ENCODE measurements around the gene KHDC3L.

The KHDC3L gene

DNA sequence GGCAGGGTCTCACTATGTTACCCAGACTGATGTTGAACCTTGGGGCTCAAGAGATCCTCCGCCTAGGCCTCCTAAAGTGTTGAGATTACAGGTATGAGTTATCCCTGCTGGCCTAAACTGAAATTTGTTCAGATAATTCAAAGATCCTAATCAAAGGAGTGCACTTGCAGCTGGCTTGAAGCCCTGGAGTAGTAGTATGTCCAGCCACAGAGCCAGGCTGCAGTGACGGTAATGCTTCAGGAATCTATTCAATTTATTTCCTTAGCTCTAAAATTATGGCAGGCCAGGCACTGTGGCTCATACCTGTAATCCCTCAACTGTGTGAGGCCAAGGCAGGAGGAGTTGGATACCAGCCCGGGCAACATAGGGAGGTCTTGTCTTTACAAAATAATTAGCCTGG, 30.8 kb downstream of the KHDC3L start:
- Histone ChIP-seq H3K27ac (ENCODE audit: low read length) (no peak overlapping the region), H2AFZ (ENCODE audit: low read length) (no peak overlapping the region), H3K27me3 (replicated peaks; ENCODE audit: insufficient read depth, low read length) (no peaks in the 10 kb centered on the region), H3K4me3 (ENCODE audit: low read length) (no peak overlapping the region), H3K36me3 (replicated peaks; ENCODE audit: insufficient read depth, low read length) (no peaks in the 10 kb centered on the region), H3K9ac (ENCODE audit: low read length) (no peak overlapping the region), H4K20me1 (ENCODE audit: insufficient read depth, low read length) (no peaks in the 10 kb centered on the region), H3K4me1 (ENCODE audit: low read length) (peaks cover 23% of the 10 kb centered on the region), H3F3A (ENCODE audit: insufficient read depth, low read length) (peaks cover 12% of the 10 kb centered on the region), H3K79me2 (ENCODE audit: low read length) (no peaks in the 10 kb centered on the region), H3K9me3 (replicated peaks; ENCODE audit: insufficient read depth, low read length) (no peaks in the 10 kb centered on the region), H3K9me2 (replicated peaks; ENCODE audit: insufficient read depth, low read length) (no peaks in the 10 kb centered on the region), H3K4me2 (ENCODE audit: low read depth, low read length) (no peak overlapping the region)
- DNase-seq: no peak
- TF ChIP-seq EZH2phosphoT487 (IDR thresholded peaks at IDR 0.05; ENCODE audit: low read length): no peak
- TF ChIP-seq, protein P1, sequence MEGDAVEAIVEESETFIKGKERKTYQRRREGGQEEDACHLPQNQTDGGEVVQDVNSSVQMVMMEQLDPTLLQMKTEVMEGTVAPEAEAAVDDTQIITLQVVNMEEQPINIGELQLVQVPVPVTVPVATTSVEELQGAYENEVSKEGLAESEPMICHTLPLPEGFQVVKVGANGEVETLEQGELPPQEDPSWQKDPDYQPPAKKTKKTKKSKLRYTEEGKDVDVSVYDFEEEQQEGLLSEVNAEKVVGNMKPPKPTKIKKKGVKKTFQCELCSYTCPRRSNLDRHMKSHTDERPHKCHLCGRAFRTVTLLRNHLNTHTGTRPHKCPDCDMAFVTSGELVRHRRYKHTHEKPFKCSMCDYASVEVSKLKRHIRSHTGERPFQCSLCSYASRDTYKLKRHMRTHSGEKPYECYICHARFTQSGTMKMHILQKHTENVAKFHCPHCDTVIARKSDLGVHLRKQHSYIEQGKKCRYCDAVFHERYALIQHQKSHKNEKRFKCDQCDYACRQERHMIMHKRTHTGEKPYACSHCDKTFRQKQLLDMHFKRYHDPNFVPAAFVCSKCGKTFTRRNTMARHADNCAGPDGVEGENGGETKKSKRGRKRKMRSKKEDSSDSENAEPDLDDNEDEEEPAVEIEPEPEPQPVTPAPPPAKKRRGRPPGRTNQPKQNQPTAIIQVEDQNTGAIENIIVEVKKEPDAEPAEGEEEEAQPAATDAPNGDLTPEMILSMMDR (IDR thresholded peaks at IDR 0.05; ENCODE audit: low read length): no peak
- TF ChIP-seq EZH2 (optimal IDR thresholded peaks at IDR 0.05; ENCODE audit: low read depth, low read length): no peak

DNA sequence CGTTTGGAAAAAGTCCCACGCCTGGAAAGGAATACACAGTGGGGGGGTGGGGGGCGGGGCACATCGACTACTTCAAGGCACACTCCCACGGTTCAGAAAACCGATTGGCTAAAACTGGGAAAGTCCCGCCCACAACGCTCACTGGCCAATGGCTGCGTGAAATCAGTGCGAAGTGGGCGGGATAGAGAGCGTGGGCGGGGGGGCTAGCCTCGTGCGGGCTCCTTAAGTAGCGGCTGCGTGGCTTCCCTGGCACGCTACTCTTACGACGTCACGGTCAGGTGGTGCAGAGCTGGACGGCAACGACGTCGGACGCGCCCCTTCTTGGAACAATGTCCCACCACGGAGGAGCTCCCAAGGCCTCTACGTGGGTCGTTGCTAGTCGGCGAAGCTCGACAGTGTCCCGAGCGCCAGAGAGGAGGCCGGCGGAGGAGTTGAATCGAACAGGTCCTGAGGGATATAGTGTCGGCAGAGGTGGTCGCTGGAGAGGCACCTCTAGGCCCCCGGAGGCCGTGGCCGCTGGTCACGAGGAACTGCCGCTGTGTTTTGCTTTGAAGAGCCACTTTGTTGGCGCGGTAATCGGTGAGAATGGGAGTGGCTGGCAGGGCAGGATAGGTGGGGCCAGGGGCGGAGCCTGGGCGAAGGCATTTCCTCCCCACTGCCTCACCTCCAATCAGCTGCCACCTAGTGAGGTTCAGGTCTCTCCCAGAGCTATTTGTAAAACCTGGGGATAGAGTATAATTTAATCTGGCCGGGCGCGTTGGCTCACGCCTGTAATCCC, 32.3 kb downstream of the KHDC3L start, which contains the start of gene DDX43:
Gene DDX43 (plus strand): TSS at position 252 of the 778 bp plus-strand sequence. CDS start 78 bp downstream, at position 330.
- Histone ChIP-seq H3K36me3 (replicated peaks; ENCODE audit: insufficient read depth, low read length) (no peaks in the 10 kb centered on the region), H3K27me3 (replicated peaks; ENCODE audit: insufficient read depth, low read length) (no peaks in the 10 kb centered on the region), H3K9me2 (replicated peaks; ENCODE audit: insufficient read depth, low read length) (no peaks in the 10 kb centered on the region), H3K4me3 (ENCODE audit: low read length) (no peak within 1 kb of the TSS), H4K20me1 (ENCODE audit: insufficient read depth, low read length) (no peaks in the 10 kb centered on the region), H3K79me2 (ENCODE audit: low read length) (no peaks in the 10 kb centered on the region), H3K9me3 (replicated peaks; ENCODE audit: insufficient read depth, low read length) (no peaks in the 10 kb centered on the region), H3K9ac (ENCODE audit: low read length) (no peak within 1 kb of the TSS), H3K4me2 (ENCODE audit: low read depth, low read length) (no peak within 1 kb of the TSS), H3F3A (ENCODE audit: insufficient read depth, low read length) (peaks cover 12% of the 10 kb centered on the region), H2AFZ (ENCODE audit: low read length) (no peak within 1 kb of the TSS), H3K4me1 (ENCODE audit: low read length) (peaks cover 17% of the 10 kb centered on the region), H3K27ac (ENCODE audit: low read length) (no peak within 1 kb of the TSS)
- TF ChIP-seq EZH2 (optimal IDR thresholded peaks at IDR 0.05; ENCODE audit: low read depth, low read length) (no peak), EZH2phosphoT487 (IDR thresholded peaks at IDR 0.05; ENCODE audit: low read length) (no peak)
- TF ChIP-seq, protein P1 (IDR thresholded peaks at IDR 0.05; ENCODE audit: low read length): no peak
- DNase-seq: no peak

DNA sequence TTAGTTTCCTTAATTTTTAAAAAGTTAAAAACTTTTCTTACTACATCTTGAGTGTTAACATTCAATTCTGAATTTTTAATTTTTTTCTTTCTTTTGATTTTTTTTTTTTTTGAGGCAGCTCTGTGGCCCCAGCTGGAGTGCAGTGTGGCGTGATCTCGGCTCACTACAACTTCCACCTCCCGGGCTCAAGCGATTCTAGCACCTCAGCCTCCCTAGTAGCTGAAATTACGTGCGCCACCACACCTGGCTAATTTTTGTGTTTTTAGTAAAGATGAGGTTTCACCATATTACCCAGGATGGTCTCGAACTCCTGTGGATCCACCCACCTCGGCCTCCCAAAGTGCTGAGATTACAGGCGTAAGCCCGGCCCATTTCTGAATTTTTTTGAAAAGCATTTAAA, 33.4 kb downstream of the KHDC3L start:
- H3F3A ChIP-seq (ENCODE audit: insufficient read depth, low read length): peaks cover 15% of the 10 kb centered on the region
- H3K9ac ChIP-seq (ENCODE audit: low read length): no peak overlapping the region
- no peak overlapping the region for H3K4me3 ChIP-seq (ENCODE audit: low read length)
- no peak overlapping the region for H3K4me2 ChIP-seq (ENCODE audit: low read depth, low read length)
- H4K20me1 ChIP-seq (ENCODE audit: insufficient read depth, low read length): no peaks in the 10 kb centered on the region
- H3K36me3 ChIP-seq (replicated peaks; ENCODE audit: insufficient read depth, low read length): no peaks in the 10 kb centered on the region
- no peaks in the 10 kb centered on the region for H3K9me3 ChIP-seq (replicated peaks; ENCODE audit: insufficient read depth, low read length)
- H3K9me2 ChIP-seq (replicated peaks; ENCODE audit: insufficient read depth, low read length): no peaks in the 10 kb centered on the region
- TF ChIP-seq, protein P1 (IDR thresholded peaks at IDR 0.05; ENCODE audit: low read length): no peak
- no peak for TF ChIP-seq EZH2phosphoT487 (IDR thresholded peaks at IDR 0.05; ENCODE audit: low read length)
- no peak for TF ChIP-seq EZH2 (optimal IDR thresholded peaks at IDR 0.05; ENCODE audit: low read depth, low read length)
- H3K27me3 ChIP-seq (replicated peaks; ENCODE audit: insufficient read depth, low read length): no peaks in the 10 kb centered on the region
- H3K79me2 ChIP-seq (ENCODE audit: low read length): no peaks in the 10 kb centered on the region
- no peak overlapping the region for H3K27ac ChIP-seq (ENCODE audit: low read length)
- no peak overlapping the region for H2AFZ ChIP-seq (ENCODE audit: low read length)
- no peak for DNase-seq
- H3K4me1 ChIP-seq (ENCODE audit: low read length): peaks cover 19% of the 10 kb centered on the region

All from MM.1S (cell line).